Measurements from ENCODE around the gene C11orf65.

C11orf65 gene

GRCh38 chr11:108343714-108344113 is 123.6 kb downstream of the C11orf65 start:
- DNase-seq (ENCODE audit: low spot score): no peak
- H3K4me3 ChIP-seq: no peak overlapping the region
- no peak for TF ChIP-seq CTCF (IDR thresholded peaks at IDR 0.05)
- H3K27ac ChIP-seq: no peak overlapping the region

GRCh38 chr11:108341654-108342053 is 125.7 kb downstream of the C11orf65 start:
- DNase-seq (ENCODE audit: low spot score): no peak
- no peak overlapping the region for H3K27ac ChIP-seq
- TF ChIP-seq CTCF (IDR thresholded peaks at IDR 0.05): no peak
- no peak overlapping the region for H3K4me3 ChIP-seq

DNA sequence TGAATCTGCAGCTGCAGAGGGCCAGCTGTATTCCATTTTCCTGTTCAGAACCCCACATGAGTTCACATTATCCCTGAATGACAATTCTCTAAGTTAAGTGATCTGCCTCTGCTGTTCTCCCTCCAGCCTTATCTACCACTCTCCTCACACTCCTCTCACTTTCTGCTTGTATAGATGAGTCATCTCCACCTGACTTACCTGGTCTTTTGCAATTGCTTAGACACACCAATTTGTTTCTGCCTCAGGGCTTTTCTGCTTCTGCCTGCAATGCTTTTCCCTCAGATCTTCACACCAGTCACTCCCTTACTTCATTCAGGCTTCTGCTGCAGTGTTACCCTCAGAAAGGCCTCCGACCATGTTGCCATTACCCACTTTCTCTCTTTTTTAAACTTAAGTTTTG is 126.4 kb downstream of the C11orf65 start:
- no peak for TF ChIP-seq CTCF (IDR thresholded peaks at IDR 0.05)
- H3K27ac ChIP-seq: no peak overlapping the region
- no peak overlapping the region for H3K4me3 ChIP-seq
- DNase-seq (ENCODE audit: low spot score): no peak

DNA sequence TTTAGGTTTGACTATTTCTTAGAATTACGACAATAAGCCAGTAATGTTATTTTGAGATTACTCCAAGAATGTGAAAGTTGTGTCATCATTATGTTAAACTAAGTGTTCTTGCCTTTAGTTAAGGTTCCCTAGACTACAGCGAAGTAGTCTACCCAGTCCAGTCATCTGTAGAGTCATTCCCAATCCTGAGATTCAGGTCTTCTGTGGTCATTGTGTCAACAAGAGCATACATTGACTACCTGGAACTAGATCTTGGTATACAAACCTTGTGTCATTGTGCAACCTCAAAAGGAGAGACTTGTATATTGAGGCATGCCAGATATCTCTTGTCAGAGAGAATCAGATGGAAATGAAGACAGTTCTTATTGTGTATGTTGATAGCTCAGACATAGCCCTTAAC is 128.6 kb downstream of the C11orf65 start:
- no peak overlapping the region for H3K27ac ChIP-seq
- H3K4me3 ChIP-seq: no peak overlapping the region
- no peak for DNase-seq (ENCODE audit: low spot score)
- TF ChIP-seq CTCF (IDR thresholded peaks at IDR 0.05): no peak

- Histone ChIP-seq H3K27ac (no peak overlapping the region), H3K4me3 (no peak overlapping the region)
- TF ChIP-seq CTCF (IDR thresholded peaks at IDR 0.05): no peak
- DNase-seq (ENCODE audit: low spot score): no peak
Observed at GRCh38 chr11:108333403-108333899, 133.9 kb downstream of the C11orf65 start.

All from coronary artery (tissue), 2 donors.